Stomach (tissue), 4 donors: ENCODE data around the gene SPIN1.

Experiments used
- EP300 ChIP-seq: sonication (generic); formaldehyde crosslinking; IDR thresholded peaks from one replicate; pipeline ENCODE4 v1.6.1; 2017; ENCODE audit warnings: antibody characterized with exemption
- POLR2A ChIP-seq, 4 donors: fragments of 450-650 bp; IDR thresholded peaks; one replicate each; pipeline ENCODE4 v1.6.1; 2016; ENCODE audit warnings: antibody characterized with exemption in 4 of 4, control low read depth in 2 of 4, mild to moderate bottlenecking in 1 of 4, moderate library complexity in 1 of 4
- POLR2AphosphoS5 ChIP-seq, 3 donors: sonication (generic); formaldehyde crosslinking; IDR thresholded peaks; one replicate each; pipeline ENCODE4 v1.6.1; 2016; ENCODE audit warnings: antibody characterized with exemption in 3 of 3
- TF ChIP-seq, protein P1 (sequence below), 7 experiments: fragments of 450-650 bp in 4 of 7; fragments of 200-600 bp in 3 of 7; sonication (generic) in 3 of 7; IDR thresholded peaks; one replicate each; pipeline ENCODE4 v1.5.1; 2016 to 2019; ENCODE audit warnings: antibody characterized with exemption in 7 of 7, control low read depth in 2 of 7, mild to moderate bottlenecking in 1 of 7

DNA sequence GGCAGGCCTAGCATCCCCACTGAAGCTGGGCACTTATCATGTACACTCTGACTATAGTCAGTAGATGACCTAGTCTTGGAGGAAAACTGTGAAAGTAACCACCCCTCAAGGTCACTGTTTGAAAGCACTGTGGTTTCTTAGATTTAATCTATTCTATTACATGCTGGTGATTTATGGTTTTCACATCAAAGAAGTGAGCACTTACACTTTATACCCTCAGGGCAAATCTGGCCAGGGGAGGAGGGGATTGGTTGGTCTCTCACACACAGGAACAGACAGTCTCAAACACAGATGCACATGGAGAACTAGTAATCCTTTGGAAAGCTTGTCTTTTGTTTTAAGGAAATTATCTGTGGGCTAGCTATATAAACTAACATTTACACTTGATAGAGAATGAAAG lies 17.9 kb upstream of the SPIN1 start:
- TF ChIP-seq POLR2A (IDR thresholded peaks at IDR 0.05) (no peak), EP300 (no peak), POLR2AphosphoS5 (IDR thresholded peaks at IDR 0.05) (no peak)
- TF ChIP-seq, protein P1, sequence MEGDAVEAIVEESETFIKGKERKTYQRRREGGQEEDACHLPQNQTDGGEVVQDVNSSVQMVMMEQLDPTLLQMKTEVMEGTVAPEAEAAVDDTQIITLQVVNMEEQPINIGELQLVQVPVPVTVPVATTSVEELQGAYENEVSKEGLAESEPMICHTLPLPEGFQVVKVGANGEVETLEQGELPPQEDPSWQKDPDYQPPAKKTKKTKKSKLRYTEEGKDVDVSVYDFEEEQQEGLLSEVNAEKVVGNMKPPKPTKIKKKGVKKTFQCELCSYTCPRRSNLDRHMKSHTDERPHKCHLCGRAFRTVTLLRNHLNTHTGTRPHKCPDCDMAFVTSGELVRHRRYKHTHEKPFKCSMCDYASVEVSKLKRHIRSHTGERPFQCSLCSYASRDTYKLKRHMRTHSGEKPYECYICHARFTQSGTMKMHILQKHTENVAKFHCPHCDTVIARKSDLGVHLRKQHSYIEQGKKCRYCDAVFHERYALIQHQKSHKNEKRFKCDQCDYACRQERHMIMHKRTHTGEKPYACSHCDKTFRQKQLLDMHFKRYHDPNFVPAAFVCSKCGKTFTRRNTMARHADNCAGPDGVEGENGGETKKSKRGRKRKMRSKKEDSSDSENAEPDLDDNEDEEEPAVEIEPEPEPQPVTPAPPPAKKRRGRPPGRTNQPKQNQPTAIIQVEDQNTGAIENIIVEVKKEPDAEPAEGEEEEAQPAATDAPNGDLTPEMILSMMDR (IDR thresholded peaks at IDR 0.05), result no peak
